Ovary (tissue), 3 donors: Measurements from ENCODE around the gene GLT8D1.

Source experiments
- CTCF ChIP-seq, 3 donors: fragments of 450-650 bp in 2 of 3; fragments of 200-600 bp in 1 of 3; IDR thresholded peaks; one replicate each; pipeline versions ENCODE4 v1.5.1 to v1.8.0; 2016 to 2022; ENCODE audit warnings: antibody characterized with exemption in 3 of 3, mild to moderate bottlenecking in 1 of 3
- EP300 ChIP-seq: sonication (generic); formaldehyde crosslinking; IDR thresholded peaks from one replicate; pipeline ENCODE4 v1.6.1; 2017; ENCODE audit warnings: antibody characterized with exemption
- POLR2A ChIP-seq: fragments of 450-650 bp; IDR thresholded peaks from one replicate; pipeline ENCODE4 v1.6.1; 2017; ENCODE audit warnings: antibody characterized with exemption, mild to moderate bottlenecking, moderate library complexity
- donor health status: DM: no; HTN: no; CAD: no.

DNA sequence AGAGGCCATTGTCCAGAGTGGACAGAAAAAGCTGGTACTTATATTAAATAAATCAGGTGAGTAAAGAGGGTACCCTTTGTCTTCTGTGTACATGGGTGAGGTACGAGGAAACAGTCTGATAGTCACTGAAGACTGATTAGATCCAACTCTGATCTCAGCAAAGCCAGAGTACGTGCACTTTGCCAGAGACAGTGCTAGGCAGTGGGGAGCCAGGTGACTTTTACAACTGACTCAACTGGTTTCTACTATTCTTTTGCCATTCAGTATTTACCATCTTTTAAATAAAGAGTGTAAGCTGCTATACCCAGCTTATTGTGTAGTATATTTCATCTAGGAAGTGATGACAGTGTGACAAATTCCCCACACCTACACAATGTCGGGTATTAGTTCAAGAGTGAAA, 16.4 kb downstream of the GLT8D1 start:
- no peak for TF ChIP-seq CTCF (IDR thresholded peaks at IDR 0.05)
- no peak for TF ChIP-seq POLR2A
- no peak for TF ChIP-seq EP300
